ENCODE results near the gene TEX14. TPM values are rescaled to one million over a fixed set of nuclear protein-coding genes. Genes with fewer than 3 reads are reported as not detected.

The TEX14 gene
- total and polyA plus RNA-seq, 10 of the 15 experiments (the other 5 are each of a cell fraction or from before 2014, with no cell fraction given): 0.15 to 1.3 (median 0.66) TPM

DNA sequence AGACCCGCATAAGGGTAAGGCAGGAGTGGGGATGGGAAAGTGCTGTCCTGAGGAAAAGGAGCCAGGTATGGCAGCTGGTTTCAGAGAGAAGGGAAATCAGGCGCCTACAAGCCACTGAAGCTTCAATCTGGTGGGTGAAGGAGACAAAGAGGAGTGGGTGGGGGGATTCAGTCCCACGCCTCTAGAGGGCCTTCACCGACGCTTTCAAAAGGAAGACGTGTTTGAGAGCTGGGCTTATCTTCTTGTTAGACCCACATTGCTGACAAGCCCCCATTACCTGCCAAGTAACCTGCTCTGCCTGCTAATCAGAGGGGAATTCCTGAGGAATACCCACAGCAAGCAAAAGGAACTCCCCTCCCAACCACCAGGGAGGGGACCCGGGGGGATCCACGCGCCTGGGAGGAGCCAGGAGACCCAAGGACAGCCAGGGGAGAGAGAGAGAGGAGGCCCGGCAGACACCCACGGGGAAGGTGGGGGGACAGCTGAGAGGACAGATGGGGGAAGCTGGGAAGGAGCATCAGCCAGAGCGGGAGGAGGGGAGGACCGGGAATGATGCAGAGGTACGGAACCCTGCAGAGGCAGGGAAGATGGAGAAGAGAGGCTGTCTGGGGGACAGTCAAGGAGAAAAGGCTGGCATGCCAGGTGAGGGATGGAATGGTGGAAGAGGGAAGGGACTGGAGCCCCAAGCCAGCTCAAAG lies 178.4 kb downstream of the TEX14 start (continued):
- no peak for TF ChIP-seq JUNB (IDR thresholded peaks at IDR 0.05)
- TF ChIP-seq BACH1 (IDR thresholded peaks at IDR 0.05; ENCODE audit: borderline replicate concordance): peak; percentile 64; the same call in 1 of the 2 replicates
- TF ChIP-seq BCL11A (IDR thresholded peaks at IDR 0.05; ENCODE audit: low read depth, low read length): 0 out of 2 replicates have a peak, but pooled peaks have one; percentile 18
- no peak for TF ChIP-seq POU2F2 (IDR thresholded peaks at IDR 0.05; ENCODE audit: borderline replicate concordance, low read depth, low read length)
- no peak for TF ChIP-seq RCOR1 (conservative IDR thresholded peaks at IDR 0.05; ENCODE audit: low read depth, low read length)
- TF ChIP-seq TCF7 (IDR thresholded peaks at IDR 0.05; ENCODE audit: borderline replicate concordance): no peak
- TF ChIP-seq GATAD2B (conservative IDR thresholded peaks at IDR 0.05; ENCODE audit: low read depth): no peak
- TF ChIP-seq SUZ12 (IDR thresholded peaks at IDR 0.05; ENCODE audit: unreplicated experiment): no peak
- no peak for TF ChIP-seq DPF2 (IDR thresholded peaks at IDR 0.05)
- no peak for TF ChIP-seq CBX3 (IDR thresholded peaks at IDR 0.05; ENCODE audit: borderline replicate concordance, low read depth)
- TF ChIP-seq NBN (IDR thresholded peaks at IDR 0.05): no peak; the same call in 1 of the 2 replicates
- TF ChIP-seq, protein P1, sequence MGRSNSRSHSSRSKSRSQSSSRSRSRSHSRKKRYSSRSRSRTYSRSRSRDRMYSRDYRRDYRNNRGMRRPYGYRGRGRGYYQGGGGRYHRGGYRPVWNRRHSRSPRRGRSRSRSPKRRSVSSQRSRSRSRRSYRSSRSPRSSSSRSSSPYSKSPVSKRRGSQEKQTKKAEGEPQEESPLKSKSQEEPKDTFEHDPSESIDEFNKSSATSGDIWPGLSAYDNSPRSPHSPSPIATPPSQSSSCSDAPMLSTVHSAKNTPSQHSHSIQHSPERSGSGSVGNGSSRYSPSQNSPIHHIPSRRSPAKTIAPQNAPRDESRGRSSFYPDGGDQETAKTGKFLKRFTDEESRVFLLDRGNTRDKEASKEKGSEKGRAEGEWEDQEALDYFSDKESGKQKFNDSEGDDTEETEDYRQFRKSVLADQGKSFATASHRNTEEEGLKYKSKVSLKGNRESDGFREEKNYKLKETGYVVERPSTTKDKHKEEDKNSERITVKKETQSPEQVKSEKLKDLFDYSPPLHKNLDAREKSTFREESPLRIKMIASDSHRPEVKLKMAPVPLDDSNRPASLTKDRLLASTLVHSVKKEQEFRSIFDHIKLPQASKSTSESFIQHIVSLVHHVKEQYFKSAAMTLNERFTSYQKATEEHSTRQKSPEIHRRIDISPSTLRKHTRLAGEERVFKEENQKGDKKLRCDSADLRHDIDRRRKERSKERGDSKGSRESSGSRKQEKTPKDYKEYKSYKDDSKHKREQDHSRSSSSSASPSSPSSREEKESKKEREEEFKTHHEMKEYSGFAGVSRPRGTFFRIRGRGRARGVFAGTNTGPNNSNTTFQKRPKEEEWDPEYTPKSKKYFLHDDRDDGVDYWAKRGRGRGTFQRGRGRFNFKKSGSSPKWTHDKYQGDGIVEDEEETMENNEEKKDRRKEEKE (IDR thresholded peaks at IDR 0.05): no peak
- no peak for TF ChIP-seq NFYB (IDR thresholded peaks at IDR 0.05; ENCODE audit: insufficient read depth, low read depth, low read length)
- TF ChIP-seq, protein P2, sequence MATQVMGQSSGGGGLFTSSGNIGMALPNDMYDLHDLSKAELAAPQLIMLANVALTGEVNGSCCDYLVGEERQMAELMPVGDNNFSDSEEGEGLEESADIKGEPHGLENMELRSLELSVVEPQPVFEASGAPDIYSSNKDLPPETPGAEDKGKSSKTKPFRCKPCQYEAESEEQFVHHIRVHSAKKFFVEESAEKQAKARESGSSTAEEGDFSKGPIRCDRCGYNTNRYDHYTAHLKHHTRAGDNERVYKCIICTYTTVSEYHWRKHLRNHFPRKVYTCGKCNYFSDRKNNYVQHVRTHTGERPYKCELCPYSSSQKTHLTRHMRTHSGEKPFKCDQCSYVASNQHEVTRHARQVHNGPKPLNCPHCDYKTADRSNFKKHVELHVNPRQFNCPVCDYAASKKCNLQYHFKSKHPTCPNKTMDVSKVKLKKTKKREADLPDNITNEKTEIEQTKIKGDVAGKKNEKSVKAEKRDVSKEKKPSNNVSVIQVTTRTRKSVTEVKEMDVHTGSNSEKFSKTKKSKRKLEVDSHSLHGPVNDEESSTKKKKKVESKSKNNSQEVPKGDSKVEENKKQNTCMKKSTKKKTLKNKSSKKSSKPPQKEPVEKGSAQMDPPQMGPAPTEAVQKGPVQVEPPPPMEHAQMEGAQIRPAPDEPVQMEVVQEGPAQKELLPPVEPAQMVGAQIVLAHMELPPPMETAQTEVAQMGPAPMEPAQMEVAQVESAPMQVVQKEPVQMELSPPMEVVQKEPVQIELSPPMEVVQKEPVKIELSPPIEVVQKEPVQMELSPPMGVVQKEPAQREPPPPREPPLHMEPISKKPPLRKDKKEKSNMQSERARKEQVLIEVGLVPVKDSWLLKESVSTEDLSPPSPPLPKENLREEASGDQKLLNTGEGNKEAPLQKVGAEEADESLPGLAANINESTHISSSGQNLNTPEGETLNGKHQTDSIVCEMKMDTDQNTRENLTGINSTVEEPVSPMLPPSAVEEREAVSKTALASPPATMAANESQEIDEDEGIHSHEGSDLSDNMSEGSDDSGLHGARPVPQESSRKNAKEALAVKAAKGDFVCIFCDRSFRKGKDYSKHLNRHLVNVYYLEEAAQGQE (IDR thresholded peaks at IDR 0.05; ENCODE audit: low read depth, low read length): no peak
- TF ChIP-seq TCF12 (IDR thresholded peaks at IDR 0.05; ENCODE audit: low read depth, low read length): no peak
- TF ChIP-seq, protein P3, sequence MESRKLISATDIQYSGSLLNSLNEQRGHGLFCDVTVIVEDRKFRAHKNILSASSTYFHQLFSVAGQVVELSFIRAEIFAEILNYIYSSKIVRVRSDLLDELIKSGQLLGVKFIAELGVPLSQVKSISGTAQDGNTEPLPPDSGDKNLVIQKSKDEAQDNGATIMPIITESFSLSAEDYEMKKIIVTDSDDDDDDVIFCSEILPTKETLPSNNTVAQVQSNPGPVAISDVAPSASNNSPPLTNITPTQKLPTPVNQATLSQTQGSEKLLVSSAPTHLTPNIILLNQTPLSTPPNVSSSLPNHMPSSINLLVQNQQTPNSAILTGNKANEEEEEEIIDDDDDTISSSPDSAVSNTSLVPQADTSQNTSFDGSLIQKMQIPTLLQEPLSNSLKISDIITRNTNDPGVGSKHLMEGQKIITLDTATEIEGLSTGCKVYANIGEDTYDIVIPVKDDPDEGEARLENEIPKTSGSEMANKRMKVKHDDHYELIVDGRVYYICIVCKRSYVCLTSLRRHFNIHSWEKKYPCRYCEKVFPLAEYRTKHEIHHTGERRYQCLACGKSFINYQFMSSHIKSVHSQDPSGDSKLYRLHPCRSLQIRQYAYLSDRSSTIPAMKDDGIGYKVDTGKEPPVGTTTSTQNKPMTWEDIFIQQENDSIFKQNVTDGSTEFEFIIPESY (IDR thresholded peaks at IDR 0.05): no peak
- TF ChIP-seq EP300 (IDR thresholded peaks at IDR 0.05; ENCODE audit: borderline replicate concordance in 1 of 2, control insufficient read depth in 1 of 2, low read depth in 2 of 2, low read length in 2 of 2): no peak
- TF ChIP-seq ESRRA (IDR thresholded peaks at IDR 0.05; ENCODE audit: low read length): no peak
- no peak for TF ChIP-seq CBX5 (IDR thresholded peaks at IDR 0.05; ENCODE audit: low read depth)

All from GM12878 (cell line).